Astrocyte of the spinal cord (primary cell): ENCODE results near the gene C6orf15.
A peak's percentile ranks its signal among the peaks of the same experiment; 100 is the strongest.

Experiments
- DNase-seq: peaks from one replicate; pipeline ENCODE4 v3.0.0; 2011; ENCODE audit warnings: low read depth, low spot score
- H3K4me3 ChIP-seq: 2 replicates; pipeline ENCODE4 v1.5.1; 2011; ENCODE audit warnings: low read depth, mild to moderate bottlenecking, low read length, moderate library complexity
- CTCF ChIP-seq: IDR thresholded peaks from 2 replicates; pipeline ENCODE4 v1.5.1; 2012; ENCODE audit warnings: low read depth, mild to moderate bottlenecking, low read length, inconsistent platforms
- in situ Hi-C: cut with HindIII; loops from 2 replicates; pipeline ENCODE4 v1.10.0; 2017; ENCODE audit warnings: low sequenced_read_pairs

Gene C6orf15

GRCh38 chr6:31144296-31144969 is 32.1 kb upstream of the C6orf15 start:
- no peak for DNase-seq
- in situ Hi-C loops, result no loop called here
- TF ChIP-seq CTCF, result no peak
- no peak overlapping the region for H3K4me3 ChIP-seq

GRCh38 chr6:31143148-31143547 is 30.8 kb upstream of the C6orf15 start:
- in situ Hi-C loops, result no loop called here
- TF ChIP-seq CTCF, result no peak
- DNase-seq, result peak; percentile 71
- H3K4me3 ChIP-seq, result no peak overlapping the region

GRCh38 chr6:31142361-31142761 is 30.0 kb upstream of the C6orf15 start:
- in situ Hi-C loops, result no loop called here
- no peak for DNase-seq
- H3K4me3 ChIP-seq, result no peak overlapping the region
- TF ChIP-seq CTCF, result no peak

GRCh38 chr6:31140643-31141042 is 28.3 kb upstream of the C6orf15 start:
- TF ChIP-seq CTCF, result no peak
- in situ Hi-C loops, result no loop called here
- no peak for DNase-seq
- no peak overlapping the region for H3K4me3 ChIP-seq

- TF ChIP-seq CTCF, result no peak
- in situ Hi-C loops, result no loop called here
- DNase-seq, result no peak
- no peak overlapping the region for H3K4me3 ChIP-seq
These were observed 27.2 kb upstream of the C6orf15 start for GRCh38 chr6:31139599-31139998.

- DNase-seq, result no peak
- TF ChIP-seq CTCF, result no peak
- H3K4me3 ChIP-seq, result no peak within 1 kb of the TSS
- in situ Hi-C loops, result no loop called here
These were observed 26.6 kb upstream of the C6orf15 start, which contains the start of gene PSORS1C2 for GRCh38 chr6:31138982-31139381. Gene PSORS1C2, minus strand, starts transcription at chr6:31139066. Its CDS starts 40 bp downstream, at chr6:31139026.
